Neural cell (in vitro differentiated cells): ENCODE measurements around the gene NPM1. TPM values are rescaled to one million over a fixed set of nuclear protein-coding genes. Genes with fewer than 3 reads are reported as not detected.

ENCODE experiments used
- H2AFZ ChIP-seq: fragments of 200-600, 300-800 bp; sonication (generic), shearing (Covaris generic); 2 replicates; pipeline ENCODE4 v1.6.0; 2014; ENCODE audit warnings: low read depth, mild to moderate bottlenecking, antibody characterized with exemption, low read length, moderate library complexity
- H3F3A ChIP-seq: fragments of 200-600 bp; shearing (Covaris generic); 2 replicates; pipeline ENCODE4 v1.6.1; 2016; ENCODE audit warnings: mild to moderate bottlenecking, moderate library complexity, mixed read lengths, antibody characterized with exemption, low read length; ENCODE audit not compliant: insufficient read depth, poor library complexity, severe bottlenecking
- H3K27ac ChIP-seq: fragments of 200-600, 300-800 bp; sonication (generic), shearing (Covaris generic); 2 replicates; pipeline ENCODE4 v1.5.1; 2014; ENCODE audit warnings: mild to moderate bottlenecking, low read length, moderate library complexity
- H3K27me3 ChIP-seq: fragments of 300-800, 200-600 bp; sonication (generic), shearing (Covaris generic); 2 replicates; pipeline ENCODE4 v1.6.0; 2014; ENCODE audit warnings: mild to moderate bottlenecking, low read depth, low read length, moderate library complexity; ENCODE audit not compliant: insufficient read depth
- H3K36me3 ChIP-seq: fragments of 300-800, 200-600 bp; sonication (generic), shearing (Covaris generic); 2 replicates; pipeline ENCODE4 v1.5.1; 2014; ENCODE audit warnings: mild to moderate bottlenecking, antibody characterized with exemption, low read length, moderate library complexity; ENCODE audit not compliant: insufficient read depth
- H3K4me2 ChIP-seq: fragments of 300-800, 200-600 bp; sonication (generic), shearing (Covaris generic); 2 replicates; pipeline ENCODE4 v1.6.0; 2014; ENCODE audit warnings: mild to moderate bottlenecking, low read length
- H3K4me3 ChIP-seq: fragments of 300-800, 200-600 bp; sonication (generic), shearing (Covaris generic); 2 replicates; pipeline ENCODE4 v1.5.1; 2014; ENCODE audit warnings: mild to moderate bottlenecking, low read length, moderate library complexity
- H3K79me2 ChIP-seq: fragments of 200-600 bp; shearing (Covaris generic); replicated peaks from 2 replicates; pipeline ENCODE4 v1.6.0; 2014; ENCODE audit warnings: mild to moderate bottlenecking, low read length, moderate library complexity; ENCODE audit not compliant: insufficient read depth
- H3K9ac ChIP-seq: fragments of 300-800, 200-600 bp; sonication (generic), shearing (Covaris generic); 2 replicates; pipeline ENCODE4 v1.6.1; 2016; ENCODE audit warnings: mild to moderate bottlenecking, low read length, mixed read lengths
- H3K9me2 ChIP-seq: fragments of 200-600 bp; shearing (Covaris generic); 2 replicates; pipeline ENCODE4 v1.6.1; 2016; ENCODE audit warnings: mild to moderate bottlenecking, low read length, mixed read lengths; ENCODE audit not compliant: insufficient read depth
- H3K9me3 ChIP-seq: fragments of 200-600, 300-800 bp; sonication (generic), shearing (Covaris generic); 2 replicates; pipeline ENCODE4 v1.6.1; 2016; ENCODE audit warnings: mild to moderate bottlenecking, mixed run types, low read length, moderate library complexity, mixed read lengths
- H4K20me1 ChIP-seq: fragments of 200-600 bp; shearing (Covaris generic); 2 replicates; pipeline ENCODE4 v1.6.1; 2016; ENCODE audit warnings: mild to moderate bottlenecking, mixed run types; ENCODE audit not compliant: insufficient read depth
- CTCF ChIP-seq: fragments of 450-650 bp; IDR thresholded peaks from 2 replicates; pipeline ENCODE4 v1.5.1; 2014; ENCODE audit warnings: antibody characterized with exemption, mild to moderate bottlenecking, moderate library complexity; ENCODE audit not compliant: poor library complexity, severe bottlenecking
- EP300 ChIP-seq: fragments of 450-650 bp; conservative IDR thresholded peaks from 2 replicates; pipeline ENCODE4 v1.6.1; 2014; ENCODE audit warnings: antibody characterized with exemption, mild to moderate bottlenecking, moderate library complexity; ENCODE audit not compliant: poor library complexity, severe bottlenecking
- EZH2 ChIP-seq: fragments of 200-600, 300-800 bp; shearing (Covaris generic), sonication (generic); IDR thresholded peaks from 2 replicates; pipeline ENCODE4 v1.6.1; 2014; ENCODE audit warnings: antibody characterized with exemption, low read length, borderline replicate concordance, mild to moderate bottlenecking; ENCODE audit not compliant: insufficient read depth, poor library complexity, severe bottlenecking
- MXI1 ChIP-seq: fragments of 450-650 bp; conservative IDR thresholded peaks from 2 replicates; pipeline ENCODE4 v1.6.1; 2014; ENCODE audit warnings: antibody characterized with exemption, mild to moderate bottlenecking; ENCODE audit not compliant: poor library complexity, severe bottlenecking
- POLR2AphosphoS5 ChIP-seq: IDR thresholded peaks from 2 replicates; pipeline ENCODE4 v1.6.1; 2012
- RAD21 ChIP-seq: fragments of 450-650 bp; conservative IDR thresholded peaks from 2 replicates; pipeline ENCODE4 v1.6.1; 2014; ENCODE audit warnings: antibody characterized with exemption, mild to moderate bottlenecking, moderate library complexity
- REST ChIP-seq: IDR thresholded peaks from 2 replicates; pipeline ENCODE4 v1.6.1; 2012; ENCODE audit warnings: borderline replicate concordance
- SMC3 ChIP-seq: fragments of 450-650 bp; conservative IDR thresholded peaks from 2 replicates; pipeline ENCODE4 v1.6.1; 2014; ENCODE audit warnings: antibody characterized with exemption, mild to moderate bottlenecking, moderate library complexity; ENCODE audit not compliant: poor library complexity
- TAF1 ChIP-seq: IDR thresholded peaks from 2 replicates; pipeline ENCODE4 v1.6.1; 2012; ENCODE audit warnings: low read depth
- polyA plus RNA-seq: library from polyadenylated mRNA; depleted of rRNA; stranded (reverse); fragments of >200 nt; gene quantifications from 2 replicates; pipeline ENCODE4 v1.2.3, GENCODE V29; 2014

The NPM1 gene
- polyA plus RNA-seq, 1 donor from 2014 or later = 1,141 TPM

GRCh38 chr5:171387970-171388815 lies 544 bp downstream of the NPM1 start:
- Histone ChIP-seq H3F3A (peaks cover 4% of the 10 kb centered on the region), H3K4me3 (peak overlapping the region; percentile 95), H3K9me3 (no peaks in the 10 kb centered on the region), H3K27me3 (no peaks in the 10 kb centered on the region), H2AFZ (peak overlapping the region; percentile 51), H3K4me2 (peak overlapping the region; percentile 85), H3K36me3 (no peaks in the 10 kb centered on the region), H3K27ac (peak overlapping the region; percentile 95), H3K9ac (peak overlapping the region; percentile 99), H3K79me2 (peaks cover 47% of the 10 kb centered on the region), H4K20me1 (peaks cover 13% of the 10 kb centered on the region), H3K9me2 (no peaks in the 10 kb centered on the region)
- TF ChIP-seq MXI1 (peak; percentile 97), REST (peak; percentile 15), CTCF (no peak), TAF1 (no peak), RAD21 (peak; percentile 35), EP300 (peak; percentile 56), SMC3 (peak; percentile 51), EZH2 (no peak), POLR2AphosphoS5 (peak; percentile 80)

GRCh38 chr5:171388816-171389168 lies 1.1 kb downstream of the NPM1 start:
- H3K9me2 ChIP-seq = no peaks in the 10 kb centered on the region
- H3F3A ChIP-seq = peaks cover 4% of the 10 kb centered on the region
- peak overlapping the region; percentile 17 for H2AFZ ChIP-seq
- TF ChIP-seq RAD21 (peak; percentile 2), SMC3 (no peak), CTCF (no peak)
- peaks cover 13% of the 10 kb centered on the region for H4K20me1 ChIP-seq
- H3K27ac ChIP-seq = peak overlapping the region; percentile 95
- peak overlapping the region; percentile 99 for H3K9ac ChIP-seq
- no peaks in the 10 kb centered on the region for H3K9me3 ChIP-seq
- H3K27me3 ChIP-seq = no peaks in the 10 kb centered on the region
- peak overlapping the region; percentile 85 for H3K4me2 ChIP-seq
- peak overlapping the region; percentile 95 for H3K4me3 ChIP-seq
- H3K36me3 ChIP-seq = no peaks in the 10 kb centered on the region
- peaks cover 53% of the 10 kb centered on the region for H3K79me2 ChIP-seq
